NB4 (cell line): ENCODE measurements around the gene MRPL50.

ENCODE experiments used
- CTCF ChIP-seq: IDR thresholded peaks from one replicate; pipeline ENCODE4 v1.5.1; 2012; ENCODE audit warnings: low read depth, low read length
- MAX ChIP-seq: IDR thresholded peaks from 2 replicates; pipeline ENCODE4 v1.6.1; 2011; ENCODE audit warnings: low read depth, low read length
- POLR2A ChIP-seq: IDR thresholded peaks from 2 replicates; pipeline ENCODE4 v1.6.1; 2011; ENCODE audit warnings: mild to moderate bottlenecking; ENCODE audit not compliant: insufficient read length; ENCODE audit errors: extremely low read depth

- TF ChIP-seq POLR2A (no peak), CTCF (no peak), MAX (no peak)
Observed at GRCh38 chr9:101414839-101415238, 16.4 kb upstream of the MRPL50 start.
